TTC549 (cell line): Measurements from ENCODE around the gene MYZAP.

ENCODE experiments used
- FAIRE-seq: peaks from 2 replicates; lab custom pipeline; 2012; peaks lifted over from hg19 to GRCh38; lab: Jason Lieb, UNC

Gene MYZAP

GRCh38 chr15:57698991-57699390 lies 107.3 kb downstream of the MYZAP start:
- FAIRE-seq = no peak

DNA sequence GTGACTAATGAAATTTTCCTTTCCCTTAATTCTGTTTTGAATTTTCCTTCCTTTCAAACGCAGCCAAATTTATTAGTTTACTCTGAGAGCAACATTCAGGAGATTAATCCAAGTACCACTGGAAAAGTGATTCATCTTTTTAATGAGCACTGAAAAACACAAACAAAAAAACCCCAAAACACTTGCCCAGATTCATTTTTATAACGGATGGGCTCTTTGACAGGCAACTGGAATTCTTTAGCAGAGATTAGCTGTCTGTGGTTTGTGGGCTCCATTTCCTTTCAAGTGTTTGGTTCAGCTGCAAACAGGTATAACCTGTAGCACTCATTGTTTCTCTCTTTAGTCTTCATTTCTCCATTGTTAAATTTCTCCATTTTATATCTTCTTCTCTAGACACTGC lies 111.7 kb downstream of the MYZAP start:
- FAIRE-seq = no peak

DNA sequence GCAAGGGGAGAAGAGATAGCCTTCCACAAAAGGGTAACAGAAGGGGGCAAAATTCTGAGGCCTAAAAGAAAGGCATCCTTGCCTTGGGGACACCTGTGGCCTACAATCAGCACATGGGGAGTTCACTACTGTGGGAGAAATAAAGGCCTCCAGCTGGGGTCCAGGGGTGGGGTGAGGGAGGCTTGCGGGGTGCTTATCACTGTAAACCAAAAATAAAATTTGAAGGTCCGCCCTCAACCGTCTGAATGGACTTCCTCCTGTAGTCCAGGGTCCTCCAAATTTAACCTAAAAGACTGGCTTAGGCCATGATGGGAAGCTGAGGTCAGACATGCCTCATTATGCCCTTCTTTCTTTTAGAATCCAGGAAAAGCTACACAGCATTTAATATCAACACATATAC lies 112.7 kb downstream of the MYZAP start:
- no peak for FAIRE-seq

DNA sequence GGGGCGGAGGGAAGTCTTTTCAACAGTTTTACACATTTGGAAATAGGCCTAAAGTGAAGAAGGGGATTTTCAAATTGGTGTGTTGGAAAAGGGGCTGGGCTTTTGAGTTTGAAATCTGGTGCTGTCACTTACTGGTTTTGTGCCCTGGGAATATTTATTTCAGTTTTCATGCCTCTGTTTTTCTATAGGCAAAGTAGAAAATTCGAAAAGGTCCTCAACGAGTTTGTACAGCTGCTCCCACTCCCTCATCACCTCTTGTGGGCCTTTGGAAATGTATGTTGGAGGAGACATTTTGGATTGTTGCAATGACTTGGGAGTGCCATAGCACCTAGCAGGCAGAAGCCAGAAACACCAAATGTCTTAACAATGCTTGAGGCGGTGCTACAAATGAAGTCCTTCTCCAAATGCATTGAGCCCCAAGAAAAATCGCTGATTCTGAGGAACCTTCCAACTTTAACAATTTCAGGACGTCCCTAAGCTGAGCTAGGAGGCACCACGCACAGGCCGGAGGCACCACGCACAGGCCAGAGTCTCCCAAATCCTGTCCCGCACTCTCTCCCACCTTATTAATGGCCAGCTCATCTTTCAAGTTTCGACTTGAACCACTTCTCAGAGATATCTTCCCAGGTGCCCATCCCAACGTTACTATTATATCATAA lies 114.2 kb downstream of the MYZAP start:
- FAIRE-seq = no peak

GRCh38 chr15:57706405-57707209 lies 114.9 kb downstream of the MYZAP start, which contains the start of gene POLR2M:
Gene POLR2M, plus strand, starts transcription at chr15:57706714. Its CDS starts 129 bp downstream, at chr15:57706843.
- FAIRE-seq = peak; percentile 54

- FAIRE-seq = no peak
Measured at GRCh38 chr15:57708047-57708446, 116.3 kb downstream of the MYZAP start.

DNA sequence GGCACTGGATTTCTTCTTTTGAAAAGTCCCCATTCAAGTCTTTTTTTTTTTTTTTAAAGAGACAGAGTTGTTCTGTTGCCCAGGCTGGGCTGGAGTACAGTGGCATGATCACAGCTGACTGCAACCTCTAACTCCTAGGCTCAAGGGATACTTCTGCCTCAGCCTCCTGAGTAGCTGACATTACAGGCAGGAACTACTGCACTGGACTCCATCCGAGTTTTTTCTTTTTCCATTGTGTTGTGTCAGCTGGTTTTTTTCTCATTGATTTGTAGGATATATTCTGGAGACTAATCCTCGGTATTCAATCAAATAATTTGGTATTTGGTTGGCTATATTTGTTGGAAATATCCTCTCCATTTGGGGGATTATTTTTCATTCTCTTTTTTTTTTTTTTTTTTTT lies 126.6 kb downstream of the MYZAP start:
- FAIRE-seq = no peak

- FAIRE-seq = no peak
Measured at GRCh38 chr15:57720867-57721266, 129.2 kb downstream of the MYZAP start.

- no peak for FAIRE-seq
Measured at GRCh38 chr15:57726411-57726810, 134.7 kb downstream of the MYZAP start.

DNA sequence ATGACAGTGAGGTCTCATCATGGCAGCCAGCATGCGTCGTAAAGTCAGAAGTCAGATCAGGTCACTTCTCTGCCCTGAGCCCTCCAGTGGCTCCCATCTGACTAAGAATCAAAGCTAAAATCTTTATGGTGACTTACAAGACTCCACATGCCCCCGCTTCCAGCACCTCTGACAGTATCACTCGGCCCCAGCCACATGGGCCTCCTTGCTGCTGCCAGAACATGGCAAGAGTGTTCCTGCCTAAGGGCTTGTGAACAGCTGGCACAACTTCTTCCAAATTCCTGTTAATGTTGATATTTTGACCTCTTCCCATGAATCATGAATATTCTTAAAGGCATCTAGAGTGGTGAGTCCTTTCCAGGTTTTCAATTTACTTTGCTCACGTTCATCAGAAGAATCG lies 135.3 kb downstream of the MYZAP start:
- FAIRE-seq = no peak

GRCh38 chr15:57728436-57728835 lies 136.7 kb downstream of the MYZAP start:
- FAIRE-seq = no peak

DNA sequence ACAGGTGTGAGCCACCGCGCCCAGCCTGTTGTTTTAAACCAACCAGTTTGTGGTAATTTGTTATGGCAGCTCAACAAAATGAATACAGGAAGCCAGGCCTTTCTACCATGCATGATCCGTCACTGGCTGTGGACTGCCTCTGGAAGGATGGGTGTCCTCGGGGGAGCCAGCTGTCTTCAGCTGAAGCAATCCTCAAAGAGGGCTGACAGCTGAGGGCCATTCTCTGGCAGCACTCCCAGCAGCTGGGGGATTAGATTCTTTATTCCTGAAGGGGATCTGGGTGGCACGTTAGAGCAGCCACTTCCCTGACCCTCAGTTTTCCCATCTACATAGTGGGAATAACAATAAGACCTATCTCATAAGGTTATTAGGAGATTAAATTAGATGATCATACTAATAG lies 139.2 kb downstream of the MYZAP start:
- no peak for FAIRE-seq

DNA sequence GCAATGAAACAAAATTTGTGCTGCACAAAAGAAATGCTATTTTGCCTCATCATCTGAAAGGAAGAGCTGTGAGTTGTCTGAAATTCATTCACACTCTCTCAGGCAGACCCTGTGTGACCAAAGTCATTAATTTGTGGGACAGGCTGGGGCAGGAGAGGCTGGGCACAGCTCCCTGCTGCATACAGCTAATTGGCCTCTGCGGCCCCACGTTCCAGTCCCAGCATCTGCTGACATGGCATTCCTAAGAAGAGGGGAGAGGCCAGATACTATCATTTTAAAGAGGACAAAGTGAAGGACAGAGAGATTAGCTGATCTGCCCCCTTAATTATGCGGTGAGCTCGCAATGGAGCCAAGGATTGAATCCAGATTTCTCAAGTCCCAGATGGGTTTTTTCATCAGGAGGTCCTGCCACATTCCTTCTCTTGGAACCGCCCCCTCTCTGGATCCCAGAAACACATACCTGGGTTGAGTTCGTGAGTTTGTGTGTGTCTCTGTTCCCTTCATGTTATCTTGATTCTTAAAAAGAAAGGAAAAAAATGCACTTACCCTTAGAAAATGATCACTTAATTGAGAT lies 139.9 kb downstream of the MYZAP start:
- no peak for FAIRE-seq

DNA sequence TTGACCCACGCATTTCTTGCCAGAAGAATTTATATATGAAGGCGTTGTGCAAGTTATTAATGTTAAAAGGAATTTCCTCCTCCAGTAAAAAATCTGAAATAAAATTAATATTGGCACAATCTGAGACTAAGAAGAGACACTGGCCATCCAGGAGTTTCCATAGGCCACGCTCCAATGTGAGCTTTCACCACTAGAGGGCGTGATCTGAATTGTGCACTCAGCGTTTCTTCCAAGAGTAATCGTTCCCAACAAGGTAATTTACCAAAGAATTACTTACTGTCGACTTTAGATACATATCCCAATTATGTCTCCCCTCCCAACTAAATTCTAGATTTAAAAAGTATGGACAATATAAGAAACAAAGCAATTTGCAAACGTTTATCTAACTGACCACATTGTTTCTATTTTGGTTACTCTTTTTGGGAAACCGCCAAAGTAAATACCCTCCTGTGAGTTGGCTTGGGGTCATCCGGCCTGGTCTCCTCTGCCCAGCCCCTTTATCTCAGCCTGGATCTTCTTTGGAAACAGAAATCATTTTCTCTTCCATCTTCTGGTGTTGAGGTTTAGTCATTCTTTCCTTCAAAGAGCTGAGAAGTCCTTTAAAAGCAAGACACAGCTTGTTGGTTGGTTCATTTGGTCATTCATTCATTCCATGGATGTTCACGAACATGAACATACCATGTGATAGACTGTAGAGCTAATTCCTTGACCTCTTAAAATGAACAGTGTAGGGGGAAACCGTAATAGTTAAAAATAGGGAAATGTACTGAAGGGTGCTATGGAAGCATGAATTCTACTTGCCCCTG lies 141.0 kb downstream of the MYZAP start:
- peak; percentile 71 for FAIRE-seq

DNA sequence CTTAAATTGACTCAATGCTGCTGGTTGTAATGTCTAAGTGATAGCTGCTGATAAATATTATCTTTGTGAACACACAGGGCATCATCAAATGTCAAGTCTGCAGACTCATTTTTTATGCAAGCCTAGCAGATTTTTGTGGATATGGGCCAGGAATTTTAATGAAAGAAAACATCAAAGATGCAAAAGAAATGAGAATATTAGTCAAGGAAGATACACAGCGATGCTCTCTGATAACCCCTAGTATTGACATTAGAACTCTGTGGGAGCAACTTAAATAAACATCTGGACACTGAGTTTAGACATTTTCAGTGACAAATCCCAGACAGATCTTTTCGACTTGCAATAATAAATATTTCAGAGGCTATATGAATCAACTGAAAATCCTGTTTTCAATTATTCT lies 143.2 kb downstream of the MYZAP start:
- no peak for FAIRE-seq
